ENCODE results near the gene CTRL.

CTRL gene

GRCh38 chr16:67932462-67932840 is 789 bp upstream of the CTRL start:
- DNase-seq (no peak), ATAC-seq (replicated peaks) (no peak)
- Mint-ChIP-seq H3K27ac (peak overlapping the region in 1 of 2 donors; percentile 25), H3K9me3 (no peaks in the 10 kb centered on the region), H3K27me3 (no peaks in the 10 kb centered on the region), H3K4me1 (ENCODE audit: low read depth in 2 of 2) (peaks cover 25 to 30% of the 10 kb centered on the region in 2 donors), H3K36me3 (ENCODE audit: insufficient read depth) (peaks cover 63% of the 10 kb centered on the region), H3K4me3 (no peak overlapping the region)

- Mint-ChIP-seq H3K27me3 (no peaks in the 10 kb centered on the region), H3K4me1 (ENCODE audit: low read depth in 2 of 2) (peaks cover 15 to 21% of the 10 kb centered on the region in 2 donors), H3K36me3 (ENCODE audit: insufficient read depth) (peaks cover 57% of the 10 kb centered on the region), H3K27ac (peak overlapping the region in 1 of 2 donors; percentile 77), H3K9me3 (no peaks in the 10 kb centered on the region), H3K4me3 (no peak overlapping the region)
- DNase-seq (no peak), ATAC-seq (replicated peaks) (no peak)
Observed at GRCh38 chr16:67930678-67931211, 917 bp downstream of the CTRL start.

- Mint-ChIP-seq H3K27ac (no peak overlapping the region), H3K27me3 (no peaks in the 10 kb centered on the region), H3K36me3 (ENCODE audit: insufficient read depth) (peaks cover 55% of the 10 kb centered on the region), H3K9me3 (no peaks in the 10 kb centered on the region), H3K4me1 (ENCODE audit: low read depth in 2 of 2) (peaks cover 9 to 16% of the 10 kb centered on the region in 2 donors), H3K4me3 (no peak overlapping the region)
- DNase-seq = no peak
- ATAC-seq (replicated peaks) = no peak
Observed at GRCh38 chr16:67930191-67930590, 1.5 kb downstream of the CTRL start.

- no peak overlapping the region for H3K4me3 Mint-ChIP-seq
- H3K27ac Mint-ChIP-seq = peak overlapping the region; percentile 8 to 79
- H3K27me3 Mint-ChIP-seq = no peaks in the 10 kb centered on the region
- H3K36me3 Mint-ChIP-seq (ENCODE audit: insufficient read depth) = peaks cover 43% of the 10 kb centered on the region
- DNase-seq = peak; percentile 64 to 75 (median 68)
- ATAC-seq (replicated peaks) = peak; percentile 89
- no peaks in the 10 kb centered on the region for H3K9me3 Mint-ChIP-seq
- peaks cover 5 to 10% of the 10 kb centered on the region in 2 donors for H3K4me1 Mint-ChIP-seq (ENCODE audit: low read depth in 2 of 2)
Observed at GRCh38 chr16:67928561-67929364, 2.9 kb downstream of the CTRL start.

- ATAC-seq (replicated peaks) (no peak), DNase-seq (no peak)
- Mint-ChIP-seq H3K27me3 (no peaks in the 10 kb centered on the region), H3K9me3 (no peaks in the 10 kb centered on the region), H3K4me1 (ENCODE audit: low read depth in 2 of 2) (peaks cover 5 to 10% of the 10 kb centered on the region in 2 donors), H3K27ac (peak overlapping the region; percentile 38 to 79), H3K4me3 (no peak overlapping the region), H3K36me3 (ENCODE audit: insufficient read depth) (peaks cover 37% of the 10 kb centered on the region)
Observed at GRCh38 chr16:67928147-67928546, 3.5 kb downstream of the CTRL start.

- H3K27ac Mint-ChIP-seq = peak overlapping the region in 1 of 2 donors; percentile 46
- H3K9me3 Mint-ChIP-seq = no peaks in the 10 kb centered on the region
- peaks cover 6 to 13% of the 10 kb centered on the region in 2 donors for H3K4me1 Mint-ChIP-seq (ENCODE audit: low read depth in 2 of 2)
- no peak overlapping the region for H3K4me3 Mint-ChIP-seq
- peaks cover 29% of the 10 kb centered on the region for H3K36me3 Mint-ChIP-seq (ENCODE audit: insufficient read depth)
- ATAC-seq (replicated peaks) = no peak
- H3K27me3 Mint-ChIP-seq = no peaks in the 10 kb centered on the region
- no peak for DNase-seq
Observed at GRCh38 chr16:67927131-67927941, 4.3 kb downstream of the CTRL start.

- Mint-ChIP-seq H3K4me3 (no peak overlapping the region), H3K9me3 (no peaks in the 10 kb centered on the region), H3K27me3 (no peaks in the 10 kb centered on the region), H3K4me1 (ENCODE audit: low read depth in 2 of 2) (peaks cover 11 to 13% of the 10 kb centered on the region in 2 donors), H3K36me3 (ENCODE audit: insufficient read depth) (peaks cover 28% of the 10 kb centered on the region), H3K27ac (peak overlapping the region; percentile 65 to 77)
- ATAC-seq (replicated peaks) = no peak
- DNase-seq = no peak
Observed at GRCh38 chr16:67926181-67926750, 5.4 kb downstream of the CTRL start.

- H3K4me1 Mint-ChIP-seq (ENCODE audit: low read depth in 2 of 2) = peaks cover 11 to 16% of the 10 kb centered on the region in 2 donors
- peak overlapping the region in 1 of 2 donors; percentile 29 for H3K27ac Mint-ChIP-seq
- no peak for ATAC-seq (replicated peaks)
Observed at GRCh38 chr16:67924140-67924906, 7.3 kb downstream of the CTRL start.

GRCh38 chr16:67923414-67924116 is 8.1 kb downstream of the CTRL start:
- Mint-ChIP-seq H3K4me1 (ENCODE audit: low read depth in 2 of 2) (peaks cover 11 to 16% of the 10 kb centered on the region in 2 donors), H3K27me3 (no peaks in the 10 kb centered on the region), H3K9me3 (no peaks in the 10 kb centered on the region), H3K36me3 (ENCODE audit: insufficient read depth) (peaks cover 21% of the 10 kb centered on the region), H3K4me3 (no peak overlapping the region), H3K27ac (peak overlapping the region in 1 of 2 donors; percentile 29)
- ATAC-seq (replicated peaks) = no peak
- no peak for DNase-seq

More at GRCh38 chr16:67924140-67924906, 7.3 kb downstream of the CTRL start:
- Mint-ChIP-seq H3K27me3 (no peaks in the 10 kb centered on the region), H3K9me3 (no peaks in the 10 kb centered on the region), H3K36me3 (ENCODE audit: insufficient read depth) (peaks cover 21% of the 10 kb centered on the region), H3K4me3 (no peak overlapping the region)
- DNase-seq = no peak

GRCh38 chr16:67922740-67923139 is 8.9 kb downstream of the CTRL start:
- DNase-seq (no peak), ATAC-seq (replicated peaks) (no peak)
- H3K9me3 Mint-ChIP-seq = no peaks in the 10 kb centered on the region
- no peak overlapping the region for H3K27ac Mint-ChIP-seq
- H3K36me3 Mint-ChIP-seq (ENCODE audit: insufficient read depth) = peaks cover 13% of the 10 kb centered on the region
- H3K4me3 Mint-ChIP-seq = no peak overlapping the region
- H3K4me1 Mint-ChIP-seq (ENCODE audit: low read depth in 2 of 2) = peaks cover 12 to 13% of the 10 kb centered on the region in 2 donors
- H3K27me3 Mint-ChIP-seq = no peaks in the 10 kb centered on the region

GRCh38 chr16:67922221-67922620 is 9.4 kb downstream of the CTRL start:
- Mint-ChIP-seq H3K9me3 (no peaks in the 10 kb centered on the region), H3K4me3 (no peak overlapping the region), H3K27me3 (no peaks in the 10 kb centered on the region), H3K4me1 (ENCODE audit: low read depth in 2 of 2) (peaks cover 17 to 18% of the 10 kb centered on the region in 2 donors), H3K36me3 (ENCODE audit: insufficient read depth) (peaks cover 12% of the 10 kb centered on the region), H3K27ac (peak overlapping the region in 1 of 2 donors; percentile 72)
- no peak for ATAC-seq (replicated peaks)
- no peak for DNase-seq

GRCh38 chr16:67919622-67920221 is 11.9 kb downstream of the CTRL start:
- H3K9me3 Mint-ChIP-seq = no peaks in the 10 kb centered on the region
- no peak for DNase-seq
- H3K27me3 Mint-ChIP-seq = no peaks in the 10 kb centered on the region
- H3K4me3 Mint-ChIP-seq = no peak overlapping the region
- H3K4me1 Mint-ChIP-seq (ENCODE audit: low read depth in 2 of 2) = peaks cover 29 to 31% of the 10 kb centered on the region in 2 donors
- ATAC-seq (replicated peaks) = no peak
- H3K27ac Mint-ChIP-seq = peak overlapping the region; percentile 26 to 54
- no peaks in the 10 kb centered on the region for H3K36me3 Mint-ChIP-seq (ENCODE audit: insufficient read depth)

Data from effector memory CD8-positive, alpha-beta T cell (primary cell).